NB4 (cell line): ENCODE data around the gene FBXL17.

Experiments
- DNase-seq: peaks from one replicate; pipeline ENCODE4 v3.0.0; 2010; ENCODE audit warnings: low read depth
- H3K4me3 ChIP-seq: one replicate; pipeline ENCODE4 v1.5.1; 2011; ENCODE audit warnings: mild to moderate bottlenecking, low read depth, low read length, moderate library complexity
- CTCF ChIP-seq: IDR thresholded peaks from one replicate; pipeline ENCODE4 v1.5.1; 2012; ENCODE audit warnings: low read depth, low read length
- MAX ChIP-seq: IDR thresholded peaks from 2 replicates; pipeline ENCODE4 v1.6.1; 2011; ENCODE audit warnings: low read depth, low read length
- MYC ChIP-seq: IDR thresholded peaks from 2 replicates; pipeline ENCODE4 v1.6.1; 2011; ENCODE audit warnings: low read depth, low read length
- POLR2A ChIP-seq: IDR thresholded peaks from 2 replicates; pipeline ENCODE4 v1.6.1; 2011; ENCODE audit warnings: mild to moderate bottlenecking; ENCODE audit not compliant: insufficient read length; ENCODE audit errors: extremely low read depth

FBXL17 gene

DNA sequence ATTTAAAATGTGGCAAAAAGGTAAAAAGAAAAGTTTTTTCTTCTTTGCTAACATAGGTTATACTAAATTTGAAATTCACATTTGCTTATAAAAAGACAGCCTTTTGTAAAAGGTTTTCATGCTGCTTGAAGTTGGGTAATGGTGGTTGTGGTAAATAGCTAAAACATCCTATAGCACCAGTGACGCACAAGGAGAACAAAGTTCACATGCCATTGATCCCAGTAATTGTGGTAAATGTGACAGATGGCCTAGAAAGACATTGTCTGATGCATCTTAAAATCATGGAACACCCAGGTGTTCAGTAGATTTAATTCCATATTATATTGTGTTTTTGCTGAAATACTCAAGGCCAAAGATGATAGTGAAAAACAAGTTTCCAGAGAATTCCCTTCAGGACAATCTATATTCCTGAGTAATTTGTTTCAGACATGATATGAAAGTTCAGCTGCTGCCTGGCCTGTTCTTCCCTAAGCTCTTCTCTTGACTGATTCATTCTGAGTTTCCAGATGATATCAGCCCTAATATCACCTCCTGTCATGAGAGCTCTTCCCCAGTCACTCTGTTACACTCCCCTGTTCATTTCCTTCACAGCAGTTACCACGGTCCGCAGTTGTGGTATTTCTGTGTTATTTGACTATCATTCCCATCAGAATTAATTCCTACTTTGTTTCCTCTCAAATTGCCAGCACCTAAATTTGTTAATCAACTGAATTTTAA, 4.6 kb upstream of the FBXL17 start:
- H3K4me3 ChIP-seq: no peak overlapping the region

GRCh38 chr5:108384741-108385140, 2.8 kb upstream of the FBXL17 start:
- DNase-seq: no peak
- no peak overlapping the region for H3K4me3 ChIP-seq
- TF ChIP-seq MYC (no peak), CTCF (no peak), MAX (no peak), POLR2A (no peak)

More for the DNA sequence above, 4.6 kb upstream of the FBXL17 start:
- TF ChIP-seq POLR2A (no peak), MYC (no peak), CTCF (no peak), MAX (no peak)
- no peak for DNase-seq

DNA sequence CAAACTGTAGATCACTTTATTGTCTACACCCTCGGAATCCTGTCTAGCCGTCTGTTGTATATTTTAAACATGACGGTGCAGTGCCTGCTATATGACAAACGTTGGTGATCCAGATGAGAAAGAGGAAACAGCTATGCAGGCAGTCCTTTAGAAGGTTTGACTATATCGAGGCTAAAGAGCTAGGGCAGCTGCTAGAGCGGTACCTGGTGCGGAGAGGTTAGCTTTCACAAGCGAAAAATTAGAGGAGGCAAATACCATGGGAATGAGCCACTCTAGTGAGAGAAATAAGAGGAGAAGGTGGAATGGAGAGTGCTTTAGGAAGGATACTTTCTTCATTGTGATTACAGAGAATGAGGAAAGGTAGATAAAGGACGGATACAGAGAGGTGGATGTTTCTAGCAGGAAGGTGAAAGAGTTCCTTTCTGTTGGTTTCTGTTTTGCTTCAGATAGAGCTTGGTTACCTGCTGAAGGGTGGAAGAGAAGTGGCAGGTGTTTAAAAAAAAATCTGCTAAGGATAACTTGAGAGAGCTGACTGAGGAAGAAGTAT, 959 bp upstream of the FBXL17 start:
- TF ChIP-seq POLR2A (no peak), MYC (no peak), CTCF (no peak), MAX (no peak)
- peak overlapping the region; percentile 85 for H3K4me3 ChIP-seq
- peak; percentile 63 for DNase-seq

- TF ChIP-seq MAX (no peak), MYC (no peak), CTCF (no peak), POLR2A (no peak)
- DNase-seq: peak; percentile 79
- H3K4me3 ChIP-seq: peak overlapping the region; percentile 65
Measured at GRCh38 chr5:108381350-108381953, 446 bp downstream of the FBXL17 start.

DNA sequence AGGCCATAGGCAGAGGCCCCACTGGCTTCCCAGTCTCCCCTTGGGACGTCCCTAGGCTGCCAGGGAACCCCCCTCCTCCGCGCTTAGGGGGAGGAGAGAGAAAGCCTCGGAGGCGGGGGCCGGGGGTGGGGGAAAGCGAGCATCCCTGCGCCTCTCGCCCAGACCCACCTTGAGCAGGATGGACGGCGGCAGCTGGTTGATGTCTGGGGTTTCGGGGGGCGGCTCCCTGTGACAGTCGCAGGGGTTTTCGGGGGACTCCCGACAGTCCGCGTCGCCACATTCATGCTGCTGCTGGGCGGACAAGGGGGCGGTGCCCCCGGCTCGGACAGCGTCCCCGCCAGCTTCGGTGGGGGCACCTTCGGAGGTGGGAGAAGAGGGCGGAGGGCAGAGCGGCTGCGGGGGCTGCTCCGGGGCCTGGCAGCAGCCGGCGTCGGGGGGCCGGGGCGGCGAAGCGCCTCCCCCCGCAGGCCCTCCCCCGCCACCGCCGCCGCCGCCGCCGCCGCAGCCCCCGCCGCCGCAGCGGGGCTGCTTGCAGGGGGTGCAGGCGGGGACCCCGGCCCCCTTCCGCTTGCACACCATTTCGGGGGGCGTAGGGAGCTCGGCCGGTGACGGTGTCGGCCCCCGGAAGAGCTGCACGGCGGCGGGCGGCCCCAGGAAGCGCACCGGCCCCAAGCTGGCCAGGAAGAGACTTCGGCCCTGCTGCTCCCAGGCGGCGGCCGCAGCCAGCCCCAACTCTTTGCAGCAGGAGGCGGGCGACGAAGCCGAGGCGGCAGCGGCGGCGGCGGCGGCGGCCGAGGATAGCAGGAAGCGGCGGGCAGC, 1.2 kb downstream of the FBXL17 start:
- peak; percentile 79 for DNase-seq
- no peak for TF ChIP-seq MAX
- TF ChIP-seq MYC: no peak
- TF ChIP-seq POLR2A: no peak
- no peak for TF ChIP-seq CTCF
- peak overlapping the region; percentile 71 for H3K4me3 ChIP-seq
